Erythroblast (primary cell): ENCODE results near the gene LEFTY1.

ENCODE experiments used
- GATA1 ChIP-seq: IDR thresholded peaks from 2 replicates; pipeline ENCODE4 v1.6.1; 2011; ENCODE audit warnings: low read depth, mild to moderate bottlenecking, control low read depth, low read length, moderate library complexity
- POLR2A ChIP-seq: IDR thresholded peaks from 2 replicates; pipeline ENCODE4 v1.6.1; 2011; ENCODE audit warnings: mild to moderate bottlenecking, low read length

DNA sequence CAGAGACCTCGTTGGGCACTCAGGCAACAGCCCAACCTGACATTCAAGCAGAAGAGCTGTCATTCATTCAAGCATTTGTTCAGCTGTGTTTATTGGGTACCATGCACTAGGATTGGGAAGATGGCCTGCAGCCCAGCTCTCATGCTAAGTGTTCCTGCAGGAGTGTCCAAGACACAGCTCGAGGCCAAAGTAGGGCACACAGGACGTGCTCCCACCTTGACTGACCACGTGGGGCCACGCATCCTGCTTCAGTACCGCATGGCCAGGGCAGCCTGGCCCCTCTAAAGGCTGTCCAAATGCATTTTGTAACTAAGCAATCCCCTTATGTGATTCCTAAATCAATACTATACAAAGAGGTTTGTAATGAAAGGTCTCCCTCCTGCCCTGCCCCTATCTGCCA lies 25.4 kb upstream of the LEFTY1 start:
- no peak for TF ChIP-seq POLR2A
- TF ChIP-seq GATA1: no peak
